Dermis microvascular lymphatic vessel endothelial cell (primary cell): ENCODE data around the gene BBS10. TPM values are rescaled to one million over a fixed set of nuclear protein-coding genes. Genes with fewer than 3 reads are reported as not detected.
"Not testable (repeated sequence)": the region's sequence is repeated elsewhere in the genome, so short reads cannot be mapped to it uniquely, and the experiment has no call there.

ENCODE experiments used
- DNase-seq, 2 donors: peaks; one replicate each; pipeline versions ENCODE4 v3.0.0 to v3.0.0-alpha.2; 2010; ENCODE audit warnings: low read depth in 2 of 2
- total RNA-seq: library from RNA; depleted of rRNA; stranded (reverse); fragments of >200 nt; gene quantifications from 2 replicates; pipeline ENCODE4 v1.2.1, GENCODE V29; 2014

BBS10 gene
- 8.6 and 9.2 TPM in 2 replicates for total RNA-seq

DNA sequence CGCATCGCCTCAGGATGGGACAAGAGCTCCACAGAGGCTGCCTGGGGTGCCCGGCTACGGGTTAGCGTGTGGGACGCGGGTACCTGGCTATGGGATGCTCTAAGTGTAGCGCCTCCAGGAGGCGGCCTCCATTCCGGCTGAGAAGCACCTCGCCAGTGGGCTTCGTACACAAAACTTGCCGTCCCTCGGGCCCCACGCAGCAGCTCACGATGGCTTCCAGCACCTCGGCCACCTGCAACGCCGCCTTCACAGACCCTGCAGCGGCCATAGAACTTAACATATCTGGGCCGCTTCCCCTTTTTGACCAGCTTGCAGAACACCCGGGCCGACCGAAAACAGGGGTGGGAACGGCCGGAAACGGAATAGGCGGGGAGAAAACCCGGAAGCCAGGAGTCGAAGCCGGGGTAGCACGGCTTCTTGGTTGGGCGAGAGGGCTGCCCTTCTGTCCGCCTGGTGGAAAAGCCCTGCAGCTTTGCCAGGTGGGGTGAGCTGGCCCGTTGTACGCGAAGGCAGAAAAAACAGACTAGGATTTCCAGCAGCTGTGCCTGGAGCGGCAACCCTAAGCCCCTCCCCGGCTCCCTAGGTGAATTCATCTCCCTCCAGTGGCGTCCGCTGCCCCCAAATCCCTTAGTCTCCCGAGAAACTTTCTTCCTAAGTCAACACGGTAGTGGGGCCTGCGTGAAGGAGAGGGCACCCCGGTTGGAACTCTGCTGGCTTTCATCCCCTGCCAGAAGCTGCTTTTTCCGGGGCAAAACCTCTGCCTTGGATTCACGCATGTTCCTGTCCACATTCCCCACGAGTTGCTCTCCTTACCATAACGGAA, at the start of gene BBS10:
Gene BBS10 (minus strand): TSS at position 337 of the 823 bp plus-strand sequence. CDS start 57 bp downstream, at position 280.
- peak; percentile 76 to 90 for DNase-seq

DNA sequence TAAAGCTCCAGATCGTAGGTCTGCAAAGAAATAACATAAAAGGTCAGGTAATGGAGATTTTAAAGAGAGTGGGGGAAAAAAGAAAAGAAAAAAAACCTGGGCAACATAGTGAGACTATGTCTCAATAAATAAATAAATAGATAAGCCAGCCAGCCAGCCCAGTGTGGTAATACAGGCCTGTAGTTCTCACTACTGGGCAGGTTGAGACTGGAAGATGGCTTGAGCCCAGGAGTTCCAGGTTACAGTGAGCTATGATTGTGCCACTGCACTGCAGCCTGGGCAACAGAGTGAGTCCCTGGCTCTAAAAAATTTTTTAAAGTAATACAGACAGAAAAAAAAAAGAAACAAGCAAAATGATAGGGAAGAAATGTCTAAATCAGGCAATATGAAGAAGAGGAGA, 43.2 kb upstream of the BBS10 start:
- no peak for DNase-seq

DNA sequence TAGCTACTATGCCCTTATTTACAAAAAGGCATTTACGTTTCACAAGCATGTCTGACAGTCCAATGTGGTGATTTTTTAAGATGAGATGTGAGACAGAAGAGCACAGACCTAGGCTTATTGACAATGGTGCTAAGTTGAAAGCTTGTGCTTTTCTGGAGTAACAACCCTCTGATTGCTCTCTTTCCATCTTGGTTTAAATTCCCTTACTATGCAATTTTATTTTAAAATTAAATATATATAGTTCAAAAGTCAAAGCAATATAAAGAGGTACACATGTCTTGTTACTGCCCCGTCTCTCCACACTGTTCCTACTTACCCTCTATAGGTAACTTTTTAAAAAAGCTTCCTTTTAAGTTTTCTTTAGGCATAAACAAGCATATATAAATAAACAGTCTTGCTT, 39.4 kb upstream of the BBS10 start:
- no peak for DNase-seq

DNA sequence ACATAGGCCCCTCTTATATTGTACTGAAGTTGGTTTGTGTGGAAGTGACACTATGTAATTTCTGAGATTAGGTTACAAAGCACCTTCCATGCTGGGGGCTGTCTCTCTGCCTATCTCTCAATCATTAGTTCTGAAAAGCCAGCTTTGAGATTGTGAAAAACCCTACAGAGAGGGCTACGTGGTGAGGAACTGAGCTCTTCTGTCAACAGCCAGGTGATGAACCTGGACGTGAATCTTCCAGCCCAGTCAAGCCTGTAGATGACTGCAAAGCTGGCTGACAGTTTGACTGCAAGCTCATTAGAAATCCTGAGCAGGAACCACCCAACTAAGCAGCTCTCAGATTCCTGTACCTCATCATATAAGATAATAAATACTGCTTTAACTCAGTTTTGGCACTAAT, 36.3 kb upstream of the BBS10 start:
- no peak for DNase-seq

DNA sequence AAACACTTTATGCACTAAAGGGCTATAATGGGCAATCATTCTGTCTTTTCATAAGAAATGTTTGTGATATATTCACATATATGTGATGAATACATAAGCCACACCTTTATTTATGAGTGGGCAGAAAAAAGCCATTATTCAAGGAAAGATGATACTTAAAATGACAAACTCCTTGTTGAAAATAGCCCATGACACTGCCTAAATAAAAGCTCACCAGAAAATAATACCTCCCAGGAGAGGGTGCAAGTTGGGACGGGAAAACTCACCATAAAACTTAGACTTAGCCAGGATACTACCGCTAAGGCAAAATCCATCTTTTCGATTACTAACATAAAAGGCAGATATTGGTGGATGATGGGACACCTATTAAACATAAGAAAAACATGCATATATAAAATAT, 35.8 kb upstream of the BBS10 start:
- DNase-seq: no peak

DNA sequence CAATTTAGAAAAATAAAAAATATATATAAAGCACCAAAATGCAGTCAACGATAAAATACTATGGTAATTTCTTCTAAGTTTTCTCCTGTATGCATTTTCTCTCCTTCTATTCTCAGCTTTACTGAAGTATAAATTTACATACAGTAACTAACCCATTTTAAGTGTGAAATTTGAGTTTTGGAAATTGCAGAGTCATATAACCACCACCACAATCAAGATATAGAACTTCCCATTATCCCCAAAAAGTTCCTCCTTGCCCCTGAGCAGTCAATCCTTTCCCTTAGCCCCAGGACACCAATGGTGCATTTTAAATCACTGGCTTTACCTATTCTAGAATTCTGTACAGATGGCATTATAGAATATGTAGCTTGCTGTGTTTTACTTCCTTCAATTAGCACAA, 31.0 kb upstream of the BBS10 start:
- DNase-seq: no peak

DNA sequence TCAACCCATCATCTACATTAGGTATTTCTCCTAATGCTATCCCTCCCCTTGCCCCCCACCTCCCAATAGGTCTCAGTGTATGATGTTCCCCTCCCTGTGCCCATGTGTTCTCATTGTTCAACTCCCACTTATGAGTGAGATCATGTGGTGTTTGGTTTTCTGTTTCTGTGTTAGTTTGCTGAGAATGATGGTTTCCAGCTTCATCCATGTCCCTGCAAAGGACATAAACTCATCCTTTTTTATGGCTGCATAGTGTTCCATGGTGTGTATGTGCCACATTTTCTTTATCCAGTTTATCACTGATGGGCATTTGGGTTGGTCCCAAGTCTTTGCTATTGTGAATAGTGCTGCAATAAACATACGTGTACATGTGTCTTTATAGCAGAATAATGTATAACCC, 28.7 kb upstream of the BBS10 start:
- not testable (repeated sequence) for DNase-seq

DNA sequence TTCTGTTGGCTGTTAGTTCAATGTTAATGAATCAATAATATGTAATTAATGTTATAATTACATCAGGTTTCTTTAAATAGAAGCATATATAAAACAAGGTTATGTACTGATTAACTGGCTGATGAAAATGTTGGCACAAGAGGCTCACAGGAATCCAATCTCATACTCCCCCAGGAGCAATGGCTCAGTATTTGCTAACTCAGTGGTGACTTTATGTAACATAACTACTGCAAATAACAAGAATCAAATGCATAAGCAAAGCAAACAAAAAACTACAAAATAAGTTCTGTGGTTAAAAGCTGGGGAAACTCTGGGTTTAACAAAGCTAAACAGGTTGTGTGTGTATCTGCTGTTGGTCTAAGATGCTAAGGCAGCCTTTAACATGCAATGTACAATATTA, 27.7 kb upstream of the BBS10 start:
- DNase-seq: no peak

DNA sequence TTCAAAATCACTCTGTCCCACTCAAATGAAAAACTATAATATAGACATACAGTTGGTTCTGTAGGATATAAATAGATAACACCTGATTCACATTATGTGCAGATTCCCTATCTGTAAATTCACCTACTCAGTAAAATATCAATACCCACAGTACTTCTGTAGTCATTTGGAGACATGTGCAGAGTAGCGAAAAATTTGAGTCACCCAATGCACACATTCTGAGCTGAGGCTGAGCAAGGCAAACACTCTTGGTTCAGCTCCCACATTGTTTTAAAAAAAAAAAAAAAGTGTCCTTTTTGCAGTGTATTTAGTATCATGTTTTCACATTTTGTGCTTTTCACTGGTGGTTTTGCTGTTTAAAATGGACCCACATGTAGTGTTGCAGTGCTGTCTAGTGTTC, 27.3 kb upstream of the BBS10 start:
- DNase-seq: no peak

DNA sequence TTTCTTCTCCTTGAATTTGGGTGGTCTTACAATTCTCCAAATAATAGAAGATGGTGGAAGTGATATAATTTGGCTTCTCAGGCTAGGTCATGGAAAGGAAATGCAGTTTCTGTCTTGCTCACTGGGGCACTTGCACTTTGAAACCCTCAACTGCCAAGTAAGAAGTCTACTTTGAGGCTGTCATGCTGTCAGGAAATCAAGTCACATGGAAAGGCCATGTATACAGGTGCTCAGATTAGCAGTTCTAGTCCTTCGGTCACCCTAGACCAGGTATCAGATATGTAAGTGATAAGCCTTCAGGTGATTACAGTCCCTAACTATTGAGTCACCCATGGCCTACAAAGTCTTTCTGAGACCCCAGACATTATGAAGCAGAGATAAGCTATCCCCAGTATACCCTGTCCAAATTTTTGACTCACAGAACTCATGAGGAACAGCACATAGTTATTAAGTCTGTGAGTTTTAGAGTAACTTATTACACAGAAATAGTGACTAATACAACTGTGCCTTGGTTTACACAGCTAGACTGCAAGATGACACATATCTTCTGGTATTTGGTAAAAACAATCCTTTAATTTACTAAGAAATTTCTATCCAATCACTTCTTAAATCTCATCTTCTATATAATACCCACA, 26.3 kb upstream of the BBS10 start:
- DNase-seq: no peak

DNA sequence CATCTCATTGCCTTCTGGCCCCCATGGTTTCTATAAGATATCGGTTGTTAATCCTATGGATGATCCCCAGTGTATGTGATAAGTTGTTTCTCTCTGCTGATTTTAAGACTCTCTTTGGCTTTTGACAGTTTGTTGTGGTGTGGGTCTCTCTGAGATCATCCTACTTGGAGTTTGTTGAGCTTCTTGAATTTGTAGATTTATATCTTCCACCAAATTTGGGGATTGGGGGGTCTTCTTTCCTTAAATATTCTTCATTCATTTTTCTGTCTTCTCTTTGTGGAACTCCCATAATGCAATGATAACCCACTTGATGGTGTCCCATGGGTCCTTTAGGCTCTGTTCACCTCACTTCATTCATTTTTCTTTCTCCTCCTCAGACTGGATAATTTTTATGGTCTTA, 20.0 kb upstream of the BBS10 start:
- no peak for DNase-seq

DNA sequence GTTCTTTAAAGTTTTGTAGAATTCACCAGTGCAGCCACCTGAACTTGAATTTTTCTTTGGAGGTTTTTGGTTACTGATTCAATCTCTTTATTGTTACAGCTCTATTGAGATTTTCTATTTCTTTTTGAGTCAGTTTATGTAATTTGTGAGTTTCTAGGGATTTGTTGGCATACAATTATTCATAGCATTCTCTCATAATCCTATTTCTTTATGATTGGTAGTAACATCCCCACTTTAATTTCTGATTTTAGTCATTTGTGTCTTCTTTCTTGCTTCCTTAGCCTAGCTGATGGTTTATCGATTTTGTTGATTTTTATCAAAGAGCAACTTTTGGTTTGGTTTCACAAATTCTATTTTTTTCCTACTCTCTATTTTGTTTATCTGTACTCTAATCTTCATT, 17.9 kb upstream of the BBS10 start:
- DNase-seq: no peak

DNA sequence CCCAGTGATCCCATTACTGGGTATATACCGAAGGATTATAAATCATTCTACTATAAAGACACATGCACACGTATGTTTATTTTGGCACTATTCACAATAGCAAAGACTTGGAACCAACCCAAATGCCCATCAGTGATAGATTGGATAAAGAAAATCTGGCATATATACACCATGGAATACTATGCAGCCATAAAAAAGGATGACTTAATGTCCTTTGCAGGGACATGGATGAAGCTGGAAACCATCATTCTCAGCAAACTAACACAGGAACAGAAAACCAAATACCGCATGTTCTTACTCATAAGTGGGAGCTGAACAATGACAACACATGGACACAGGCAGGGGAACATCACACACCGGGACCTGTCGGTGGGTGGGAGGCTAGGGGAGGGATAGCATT, 15.9 kb upstream of the BBS10 start:
- DNase-seq: not testable (repeated sequence)

DNA sequence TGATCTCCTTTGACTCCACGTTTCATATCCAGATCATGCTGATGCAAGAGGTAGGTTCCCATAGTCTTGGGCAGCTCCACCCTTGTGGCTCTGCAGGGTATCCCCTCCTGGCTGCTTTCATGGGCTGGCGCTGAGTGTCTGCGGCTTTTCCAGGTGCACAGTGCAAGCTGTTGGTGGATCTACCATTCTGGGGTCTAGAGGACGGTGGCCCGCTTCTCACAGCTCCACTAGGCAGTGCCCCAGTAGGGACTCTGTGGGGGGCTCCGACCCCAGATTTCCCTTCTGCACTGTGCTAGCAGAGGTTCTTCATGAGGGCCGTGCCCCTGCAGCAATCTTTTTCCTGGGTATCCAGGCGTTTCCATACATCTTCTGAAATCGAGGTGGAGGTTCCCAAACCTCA, 12.1 kb upstream of the BBS10 start:
- DNase-seq: no peak

DNA sequence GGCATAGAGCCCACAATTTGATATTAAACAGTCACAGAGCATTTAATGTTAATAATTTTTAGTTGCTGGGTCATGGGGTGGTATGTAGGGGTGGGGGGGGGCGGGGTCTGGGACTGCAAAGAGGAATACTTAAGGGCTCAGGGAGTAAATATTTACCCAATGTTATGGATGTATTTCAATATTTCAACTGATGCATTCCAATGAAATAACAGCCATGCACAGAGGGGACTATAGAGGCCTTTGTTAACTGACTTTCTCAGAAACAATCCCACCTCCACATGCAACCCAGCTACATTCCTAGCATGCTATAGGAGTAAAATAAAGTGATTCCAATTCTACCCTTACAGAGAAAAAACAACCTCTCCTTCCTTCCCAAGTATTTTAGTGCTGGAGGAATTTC, 7.9 kb upstream of the BBS10 start:
- no peak for DNase-seq

DNA sequence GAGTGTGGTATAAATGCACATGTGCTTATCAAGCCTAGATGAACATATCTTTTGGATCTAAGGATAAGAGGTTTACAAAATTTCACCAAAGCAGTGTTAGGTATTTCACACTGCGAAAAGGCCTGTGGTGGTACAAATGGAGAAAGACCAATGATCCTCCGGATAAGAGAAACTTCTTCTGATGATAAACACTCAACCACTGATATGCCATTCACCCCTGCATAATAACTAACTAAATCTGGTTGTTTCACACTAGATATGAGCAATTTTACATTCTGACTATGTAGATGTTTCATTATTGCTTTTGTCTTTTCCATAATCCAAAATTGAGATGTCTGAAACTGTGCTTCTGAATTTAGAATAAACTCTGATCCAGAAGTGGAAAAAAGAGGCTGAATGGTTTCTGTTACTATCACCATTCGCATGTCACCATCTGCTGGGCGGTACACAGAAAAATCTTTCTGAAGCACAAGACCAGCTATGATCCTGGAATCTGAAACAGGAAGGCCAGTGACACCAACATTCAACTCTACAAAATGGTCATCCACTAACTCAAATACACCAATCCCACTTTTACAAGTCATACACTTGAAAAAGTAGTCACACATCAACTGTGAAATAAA, 1.3 kb downstream of the BBS10 start:
- peak; percentile 65 to 81 for DNase-seq

DNA sequence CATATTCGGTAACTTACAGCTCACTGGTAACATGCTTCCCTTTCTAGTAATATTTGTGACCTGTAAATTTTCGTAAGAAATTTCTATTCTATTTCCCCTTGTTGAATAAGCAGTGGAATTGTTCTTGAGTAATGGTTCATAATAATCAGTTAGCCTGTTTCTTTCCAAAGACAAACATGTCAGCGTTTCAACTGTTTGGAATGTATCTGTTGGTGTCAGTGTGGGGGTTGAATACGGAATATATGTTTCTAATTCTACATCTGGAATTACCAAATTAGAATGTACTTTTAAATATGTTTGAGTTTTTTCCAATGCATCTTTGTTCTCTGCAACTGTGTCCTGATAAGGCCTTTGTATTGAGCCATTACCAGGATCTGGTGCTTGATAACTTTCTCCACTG, 2.0 kb downstream of the BBS10 start:
- DNase-seq: no peak

DNA sequence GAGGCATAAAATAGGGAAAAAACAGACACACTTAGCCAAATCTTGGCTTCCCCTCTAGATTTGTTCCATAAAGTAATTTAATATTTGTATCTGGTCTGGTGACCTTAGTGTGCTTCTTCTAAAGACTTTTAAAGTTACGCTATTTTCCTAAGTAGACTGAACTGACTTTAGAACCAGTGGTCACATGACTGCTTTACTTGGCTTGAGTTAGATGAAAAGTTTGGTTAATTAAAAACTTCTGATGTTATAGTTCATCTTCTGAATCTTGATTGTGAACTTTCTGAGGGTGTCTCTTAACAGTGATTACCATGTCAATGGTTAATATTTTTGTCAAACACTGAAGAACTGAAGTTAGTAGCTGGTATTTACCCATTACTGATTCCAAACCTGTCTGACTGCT, 2.6 kb downstream of the BBS10 start:
- DNase-seq: no peak

DNA sequence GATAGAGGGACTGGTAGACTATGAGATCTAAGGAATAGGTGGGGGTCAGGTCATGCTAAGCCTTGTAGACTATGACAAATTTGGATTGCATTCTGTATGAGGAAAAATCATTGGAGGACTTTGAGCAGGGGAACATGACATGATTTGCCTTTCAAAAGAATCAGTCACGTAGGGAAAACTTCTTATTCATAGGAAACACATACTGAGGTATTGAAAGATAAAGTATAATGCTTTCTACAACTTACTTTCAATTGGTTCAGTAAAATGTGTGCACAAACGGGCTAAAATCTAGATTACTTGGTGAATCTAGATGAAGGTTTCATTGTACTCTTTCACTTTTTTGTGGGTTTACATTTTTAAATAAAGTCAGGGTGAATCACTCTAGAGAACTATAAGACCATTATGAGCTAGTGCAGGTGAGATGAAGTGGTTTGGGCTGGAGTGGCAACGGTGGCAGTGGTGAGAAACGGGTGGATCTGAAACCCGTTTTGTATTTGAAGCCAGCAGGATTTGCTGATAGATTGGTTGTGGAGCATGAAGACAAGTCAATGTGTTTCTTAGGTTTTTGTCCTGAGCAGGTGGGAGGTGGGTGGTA, 6.7 kb downstream of the BBS10 start:
- DNase-seq: peak in 1 of 2 donors; percentile 67

DNA sequence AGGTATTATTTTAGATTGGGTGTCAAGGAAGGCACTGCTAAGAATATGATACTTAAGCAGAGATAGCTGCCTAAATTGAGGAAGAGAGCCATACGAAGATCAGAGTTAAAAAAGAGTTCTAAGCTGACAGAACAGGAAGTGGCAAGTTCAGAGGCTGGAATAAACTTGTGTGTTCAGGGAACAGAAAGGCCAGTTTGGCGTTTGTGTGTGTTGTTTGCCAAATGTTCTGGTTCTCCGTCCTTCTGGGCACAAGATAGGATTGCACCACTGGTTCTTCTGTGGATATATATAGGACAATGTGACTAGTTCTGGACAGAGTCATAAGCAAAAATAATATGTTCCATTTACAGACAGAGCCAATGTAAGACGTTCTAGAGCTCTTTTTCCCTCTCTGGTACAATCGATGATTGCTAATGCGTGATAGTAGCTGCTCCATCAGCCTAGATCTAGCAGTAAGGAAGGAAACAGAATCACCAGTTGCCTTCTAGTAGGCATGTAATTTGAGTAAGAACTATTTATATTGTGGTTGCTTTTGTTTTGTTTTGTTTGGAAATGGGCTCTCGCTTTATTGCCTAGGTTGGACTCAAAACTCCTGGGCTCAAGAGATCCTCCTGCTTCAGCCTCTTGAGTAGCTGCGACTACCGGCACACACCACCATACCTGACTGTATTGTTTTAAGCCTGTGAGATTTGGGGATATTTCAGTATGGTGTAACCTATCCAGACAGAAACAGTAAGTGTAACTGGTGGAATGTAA, 7.4 kb downstream of the BBS10 start:
- DNase-seq: peak in 1 of 2 donors; percentile 38

DNA sequence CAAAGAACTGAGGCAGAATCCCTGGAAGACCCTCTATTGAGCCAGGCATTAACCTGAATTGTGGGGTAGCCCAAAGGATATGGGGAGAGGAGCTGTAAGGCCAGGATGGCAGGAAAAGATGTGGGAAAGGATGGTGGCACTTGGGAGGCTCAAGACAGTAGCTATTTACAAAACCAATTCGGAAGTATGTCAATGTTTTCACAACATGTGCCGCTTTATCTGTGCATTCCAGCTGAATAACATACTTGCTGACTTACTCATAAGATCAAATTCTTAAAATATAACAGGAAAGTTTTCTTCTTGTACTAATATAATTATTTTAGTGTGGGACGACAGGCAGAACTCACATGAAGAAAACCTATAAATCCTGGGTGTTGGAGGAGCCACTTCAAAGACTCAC, 10.6 kb downstream of the BBS10 start:
- DNase-seq: peak in 1 of 2 donors; percentile 50

DNA sequence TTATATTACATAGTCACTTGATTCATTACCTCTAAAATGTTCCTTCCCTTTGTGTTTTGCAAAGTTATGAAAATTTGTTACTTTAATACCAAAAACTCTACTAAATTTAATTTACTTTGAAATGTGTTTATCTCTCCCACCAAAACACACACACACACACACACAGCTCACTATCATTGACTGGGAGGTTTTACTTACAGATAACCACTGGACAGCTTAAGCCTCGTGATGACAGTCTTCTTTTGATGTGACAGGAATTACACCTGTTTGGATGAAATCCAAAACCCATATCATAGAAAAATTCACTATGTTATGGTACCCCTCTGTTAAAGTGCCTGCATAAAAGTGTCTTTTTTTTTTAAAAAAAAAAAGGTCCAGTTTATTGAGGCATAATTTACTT, 15.6 kb downstream of the BBS10 start:
- DNase-seq: no peak
